Activated CD4-positive, alpha-beta T cell treated with anti-CD3 and anti-CD28 coated beads, Interleukin-2, Interleukin-6, amounts not matched to agents 100 ng/mL and 50 ng/mL, durations not matched to agents 16 hours and 8 hours (primary cell): ENCODE data around the gene LGI2.
"Not testable (repeated sequence)": the region's sequence is repeated elsewhere in the genome, so short reads cannot be mapped to it uniquely, and the experiment has no call there.

Experiments used
- DNase-seq: peaks from one replicate; pipeline ENCODE4 v3.0.0-alpha.2; 2020

Gene LGI2

DNA sequence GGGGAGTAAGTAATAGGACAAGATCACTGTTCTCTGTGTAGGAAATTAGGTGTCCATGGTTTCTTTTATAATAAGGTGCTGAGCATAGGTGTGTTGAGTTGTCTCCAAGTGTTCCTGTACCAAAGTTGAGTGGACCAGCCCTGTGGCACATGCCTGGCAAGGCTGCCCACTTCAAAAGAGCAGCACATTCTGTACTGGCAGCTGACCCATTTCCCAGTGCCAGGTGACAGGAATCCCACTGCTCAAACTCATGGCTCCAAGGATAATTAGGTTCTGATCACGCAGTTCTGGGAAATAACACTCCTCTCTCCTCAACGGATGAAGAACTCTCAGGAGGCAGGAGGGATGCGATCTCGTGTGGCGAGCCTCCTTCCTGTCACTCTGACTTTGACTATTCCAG, 12.8 kb upstream of the LGI2 start:
- DNase-seq = no peak

DNA sequence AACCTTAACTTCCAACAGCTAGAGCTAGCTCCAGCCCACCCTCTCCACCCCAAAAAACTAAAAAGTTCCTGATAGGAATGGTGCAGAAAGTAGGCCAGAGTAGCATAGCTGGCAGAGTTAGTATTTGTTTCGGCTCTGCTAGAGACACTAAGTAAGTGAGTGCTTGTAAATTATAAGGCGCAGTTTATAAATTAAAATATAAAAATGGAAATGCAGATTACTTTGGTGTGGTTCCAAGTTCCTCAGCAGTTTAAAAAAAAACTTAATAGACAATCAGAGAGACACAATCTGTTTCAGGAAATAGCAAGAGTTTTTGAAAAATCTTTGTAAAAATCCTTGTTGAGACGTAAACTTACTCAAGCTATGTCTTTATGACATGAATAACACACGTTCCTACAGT, 2.8 kb upstream of the LGI2 start:
- no peak for DNase-seq

DNA sequence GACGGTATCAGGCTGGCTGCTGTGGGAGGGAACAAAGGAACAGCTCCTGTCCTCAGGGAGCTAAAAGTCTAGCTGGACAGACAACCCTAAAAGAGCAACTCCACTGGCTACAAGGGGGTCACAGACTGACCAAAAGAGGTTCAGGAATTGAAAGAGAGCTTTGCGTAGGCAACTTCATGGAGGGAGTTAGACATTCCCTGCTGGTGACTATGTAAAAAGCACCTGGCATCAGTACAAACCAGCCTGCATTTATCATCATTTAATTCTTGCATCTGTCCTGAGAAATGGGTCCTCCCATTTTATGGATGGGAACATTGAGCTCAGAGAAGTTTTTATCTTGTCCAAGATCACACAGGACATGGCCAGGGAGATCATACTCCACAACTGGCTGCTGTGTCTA, 1.4 kb upstream of the LGI2 start:
- DNase-seq = no peak

DNA sequence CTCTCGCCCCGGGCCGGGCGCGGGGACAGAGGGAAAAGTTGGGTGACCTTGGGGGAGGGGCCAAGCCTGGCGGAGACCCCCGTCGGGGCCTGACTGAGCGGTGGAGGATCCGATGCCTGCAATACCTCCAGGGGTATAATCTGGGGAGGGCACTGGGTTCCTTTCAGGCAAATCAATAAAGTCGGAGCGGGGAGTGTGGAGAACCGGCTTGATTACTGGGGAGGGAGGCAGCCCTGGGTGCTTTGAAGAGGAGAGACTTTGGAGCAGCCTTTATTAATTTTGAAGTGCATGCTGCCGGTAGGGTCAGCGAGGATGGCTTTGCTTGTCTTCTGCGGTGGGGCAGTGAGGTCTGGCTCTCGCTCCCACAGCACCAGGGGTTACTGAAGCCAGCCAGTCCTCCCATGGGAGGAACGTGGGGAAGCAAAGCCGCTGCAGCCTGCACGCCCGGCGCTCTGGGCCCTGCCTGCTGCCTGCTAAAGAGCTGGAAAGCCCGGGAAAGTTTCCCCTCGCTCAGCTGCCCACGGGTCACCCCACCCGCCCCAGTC, 403 bp upstream of the LGI2 start:
- no peak for DNase-seq

DNA sequence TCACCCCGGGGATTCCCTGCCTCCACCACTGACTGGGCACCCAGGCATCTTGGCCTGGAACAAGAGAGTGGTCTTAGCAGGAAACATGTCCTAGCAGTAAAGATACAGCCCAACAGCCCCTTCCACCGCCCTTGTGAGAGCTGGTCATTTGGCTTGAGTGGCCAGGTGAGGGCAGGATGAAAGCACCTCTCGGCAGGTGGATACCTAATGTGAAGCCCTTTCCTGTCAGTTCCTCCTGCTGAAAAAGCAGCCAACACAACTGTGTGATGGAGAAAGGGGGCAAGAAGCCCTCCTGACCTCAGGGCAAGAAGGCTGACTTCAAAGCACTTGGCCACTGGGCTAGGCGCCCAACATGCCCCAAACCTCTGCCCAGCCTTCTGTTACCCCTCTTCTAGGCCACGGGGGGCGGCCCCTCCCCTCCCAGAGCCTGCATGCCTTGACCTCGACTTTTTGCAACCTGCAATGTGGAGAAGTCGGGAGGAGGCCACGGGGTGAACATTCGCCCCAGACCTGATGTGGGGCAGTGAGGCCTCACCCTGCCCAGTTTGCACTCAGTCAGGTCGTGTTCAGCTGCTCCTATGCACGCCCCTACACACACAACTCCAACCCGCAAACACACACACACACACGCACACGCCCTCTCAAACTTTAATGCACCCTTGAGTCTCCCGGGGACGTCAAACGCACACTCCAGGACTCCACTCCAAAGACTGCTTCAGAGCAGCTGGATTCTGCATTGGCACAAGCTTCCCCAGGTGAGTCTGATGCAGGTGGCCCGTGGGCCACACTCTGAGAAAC, 1.1 kb downstream of the LGI2 start:
- DNase-seq = no peak

DNA sequence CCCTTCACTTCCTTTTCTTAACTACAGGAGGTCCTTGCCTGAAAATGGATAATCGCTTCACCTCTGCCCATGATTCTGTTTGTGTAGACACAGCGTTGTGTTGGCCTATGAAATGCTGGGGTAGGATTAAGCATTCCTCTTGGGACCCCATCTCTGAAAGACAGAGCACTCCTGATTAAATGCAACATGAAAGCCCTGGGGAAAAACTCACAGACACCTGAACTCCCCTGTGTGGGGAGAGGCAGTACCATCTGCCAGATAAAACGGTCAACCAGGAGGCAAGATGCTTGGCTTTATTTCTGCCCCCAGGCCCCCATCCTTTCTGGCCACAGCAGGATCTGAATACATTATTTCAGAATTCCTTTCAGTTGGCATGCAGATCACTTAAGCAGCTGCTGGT, 1.9 kb downstream of the LGI2 start:
- no peak for DNase-seq

DNA sequence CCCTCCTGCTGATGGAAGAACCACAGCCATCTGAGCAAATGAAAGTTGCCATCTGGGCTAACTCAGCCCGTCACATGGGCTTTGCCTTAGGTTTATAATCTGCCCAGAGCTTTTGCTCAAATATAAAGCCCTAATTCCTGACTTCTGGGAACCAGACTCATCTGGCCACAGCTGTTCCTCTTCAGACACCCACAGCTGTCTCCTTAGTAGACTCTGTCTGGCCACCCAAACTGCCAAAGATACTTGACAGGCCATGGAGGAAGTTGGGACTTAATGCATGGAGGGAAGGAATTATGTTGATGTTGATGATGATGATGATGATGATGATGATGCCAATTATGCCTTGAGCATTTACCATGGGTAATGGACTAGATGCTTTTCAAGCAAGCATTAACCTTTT, 8.0 kb downstream of the LGI2 start:
- DNase-seq = no peak

DNA sequence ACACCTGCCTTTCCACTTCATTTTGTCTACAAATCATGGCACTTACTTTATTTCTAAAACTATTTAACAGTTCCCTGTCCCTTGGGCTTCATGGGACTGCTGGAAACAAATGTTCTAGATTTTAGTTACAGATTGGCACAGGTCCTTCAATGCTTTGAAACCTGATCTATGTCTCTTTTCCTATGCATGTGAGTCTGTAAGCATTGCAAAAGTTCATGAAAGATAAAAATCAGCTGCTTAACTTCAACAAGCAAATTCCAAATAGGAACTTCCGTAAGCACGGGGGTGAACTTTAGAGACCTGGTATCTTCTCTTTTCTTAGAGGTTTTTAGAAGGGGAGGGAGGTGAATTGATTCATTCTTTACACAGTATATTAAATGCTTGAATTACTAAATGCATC, 9.5 kb downstream of the LGI2 start:
- no peak for DNase-seq

DNA sequence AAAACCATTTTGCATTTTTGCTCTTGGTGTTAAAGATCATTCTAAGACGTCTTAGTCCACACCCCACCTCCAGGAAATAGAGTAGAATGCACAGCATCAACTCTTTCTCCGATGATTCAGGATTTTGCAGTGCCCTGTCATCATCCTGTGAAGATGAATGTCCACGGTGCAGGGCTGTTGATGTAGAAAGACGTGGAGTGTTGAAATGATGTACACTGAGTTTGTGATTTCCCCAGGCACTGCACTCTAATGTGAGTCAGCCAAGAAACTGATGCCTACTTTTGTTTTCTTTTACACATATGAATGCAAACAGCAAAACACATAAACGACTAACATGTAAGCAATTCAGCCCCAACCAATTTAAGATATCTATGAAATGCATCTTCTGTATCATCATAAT, 10.5 kb downstream of the LGI2 start:
- no peak for DNase-seq

DNA sequence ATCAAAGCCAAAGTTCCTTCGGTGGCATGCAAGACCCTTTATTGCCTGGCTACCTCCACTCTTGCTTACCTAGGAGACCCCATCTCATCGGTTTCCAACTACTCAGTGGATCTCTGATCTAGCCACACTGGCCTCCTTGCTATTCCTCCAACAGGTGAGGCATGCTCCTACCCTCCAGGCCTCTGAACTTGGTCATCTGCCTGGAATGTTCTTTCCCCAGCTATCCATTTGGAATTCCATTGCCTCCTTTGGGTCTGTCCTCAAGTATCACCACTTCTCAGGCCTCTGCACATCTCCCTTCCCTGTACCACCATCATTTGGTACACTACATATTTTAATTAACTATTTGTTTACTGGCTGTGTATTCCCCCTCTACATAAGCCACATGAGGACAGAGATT, 11.2 kb downstream of the LGI2 start:
- no peak for DNase-seq

DNA sequence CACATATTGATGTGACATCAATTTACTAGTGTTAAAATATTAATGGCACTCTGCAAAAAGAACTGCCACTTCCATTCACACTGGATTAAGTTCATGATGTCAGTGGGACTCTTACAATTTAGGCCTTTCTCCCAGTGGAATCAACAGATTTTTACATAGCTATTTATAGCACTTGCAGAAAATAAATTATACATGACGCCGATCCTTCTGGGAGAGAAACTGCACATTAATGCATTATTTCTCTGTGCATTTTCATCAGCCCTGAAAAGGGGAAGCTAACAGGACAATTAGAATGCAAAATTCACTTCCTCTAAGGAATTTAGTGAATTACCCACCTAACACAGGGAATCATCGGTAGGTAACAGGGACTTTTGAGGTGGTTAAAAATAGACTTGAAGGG, 15.7 kb downstream of the LGI2 start:
- no peak for DNase-seq

DNA sequence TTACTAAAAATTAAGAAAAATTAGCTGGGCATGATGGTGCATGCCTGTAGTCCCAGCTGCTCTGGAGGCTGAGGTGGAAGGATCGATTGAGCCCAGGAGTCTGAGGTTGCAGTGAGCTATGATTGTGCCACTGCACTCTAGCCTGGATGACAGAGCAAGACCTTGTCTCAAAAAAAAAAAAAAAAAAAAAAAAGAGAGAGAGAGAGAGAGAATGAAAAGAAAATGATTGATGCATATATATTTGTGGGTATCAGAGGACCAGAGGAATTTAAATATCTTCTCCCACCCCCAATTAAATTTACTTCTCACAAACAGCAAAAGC, 16.1 kb downstream of the LGI2 start:
- DNase-seq = not testable (repeated sequence)

DNA sequence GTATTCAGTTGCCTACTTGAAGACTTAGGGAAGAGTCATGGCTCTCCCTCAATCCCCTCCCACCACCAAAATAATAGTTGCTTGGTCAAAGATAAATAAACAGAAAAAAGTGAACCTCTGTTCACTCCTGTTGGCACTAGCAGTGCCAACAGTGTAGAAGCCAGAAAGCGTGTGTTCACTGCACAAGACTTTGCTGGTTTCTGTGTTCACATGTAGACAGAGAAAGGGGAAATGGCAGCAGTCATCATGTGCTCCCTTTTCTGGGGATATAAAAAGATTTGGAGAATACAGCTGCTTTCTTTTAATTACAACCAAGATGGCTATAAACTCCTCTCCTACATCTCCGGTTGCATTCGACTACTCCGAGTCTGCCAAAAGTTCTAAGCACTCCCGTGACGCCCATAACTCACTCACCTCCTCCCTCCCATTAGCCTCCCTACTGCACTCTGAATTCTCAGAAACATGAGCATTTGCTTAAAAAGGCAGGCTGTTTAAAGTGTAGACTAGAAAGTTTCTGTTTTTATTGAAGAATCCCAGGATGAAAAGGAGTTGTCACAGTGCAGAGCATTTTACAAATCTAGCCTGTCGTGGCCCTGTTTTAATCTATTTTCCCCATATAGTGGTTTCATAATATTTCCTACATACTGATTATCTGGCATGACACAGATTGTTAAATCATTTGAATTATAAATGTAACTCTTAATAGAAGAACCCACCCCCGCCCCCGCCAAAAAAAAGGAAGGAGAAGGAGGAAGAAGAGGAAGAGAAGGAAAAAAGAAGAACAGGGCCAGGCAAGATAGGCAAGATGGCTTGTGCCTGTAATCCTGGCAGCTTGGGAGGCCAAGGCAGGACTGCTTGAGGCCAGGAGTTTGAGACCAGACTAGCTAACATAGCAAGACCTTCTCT, 16.7 kb downstream of the LGI2 start:
- no peak for DNase-seq

DNA sequence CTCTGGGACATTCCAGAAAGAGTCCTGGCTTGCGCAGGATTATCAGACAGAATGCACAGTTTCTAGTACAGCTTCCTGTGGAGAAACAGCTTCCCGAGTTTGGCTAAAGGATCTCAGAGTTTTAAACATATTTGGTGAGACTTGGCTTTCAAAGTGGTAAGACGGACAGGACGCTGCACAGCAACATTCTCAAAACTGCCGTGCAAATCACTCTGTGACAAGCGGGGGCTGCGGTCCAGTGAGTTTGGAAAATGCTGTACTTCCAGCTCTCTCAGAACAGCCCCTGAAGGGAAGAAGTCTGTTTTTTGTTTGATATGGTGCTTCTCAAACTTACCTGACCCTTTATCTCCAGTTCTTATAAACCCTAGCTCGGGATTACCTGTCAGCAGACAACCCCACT, 18.1 kb downstream of the LGI2 start:
- DNase-seq = no peak

DNA sequence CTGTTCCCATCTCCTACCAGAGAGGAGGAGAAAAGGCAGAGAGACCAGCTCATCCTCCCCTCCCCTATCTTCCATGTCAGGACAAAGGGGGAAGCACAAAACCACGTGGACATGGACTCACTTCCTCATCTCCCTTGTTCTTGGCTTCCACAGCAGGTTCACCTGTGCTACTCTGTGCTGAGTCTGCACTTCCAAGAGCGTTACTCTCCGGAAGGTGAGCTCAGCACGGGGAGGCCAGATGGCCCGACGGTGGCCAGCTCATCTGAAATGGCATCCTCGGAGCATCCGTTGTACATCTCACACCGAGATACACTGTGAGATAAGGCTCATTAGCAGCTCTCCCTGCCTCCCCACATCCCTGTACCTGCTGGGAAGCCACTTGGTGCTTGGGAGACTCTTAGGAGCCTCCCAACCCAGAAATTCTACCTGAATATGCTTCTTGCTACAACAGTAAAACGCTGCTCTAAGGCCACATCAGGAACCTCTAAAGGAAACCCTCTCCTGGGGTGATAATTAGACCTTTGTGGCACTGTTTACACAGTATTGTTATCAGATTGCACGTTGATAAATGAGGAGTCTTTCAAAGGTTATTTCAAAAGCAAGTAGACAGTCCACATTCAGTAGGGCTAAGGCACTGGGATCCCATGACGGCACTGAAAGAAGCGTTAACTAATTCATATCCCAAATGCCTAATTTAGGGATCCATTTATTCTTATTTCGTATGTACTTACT, 19.4 kb downstream of the LGI2 start:
- DNase-seq = no peak

DNA sequence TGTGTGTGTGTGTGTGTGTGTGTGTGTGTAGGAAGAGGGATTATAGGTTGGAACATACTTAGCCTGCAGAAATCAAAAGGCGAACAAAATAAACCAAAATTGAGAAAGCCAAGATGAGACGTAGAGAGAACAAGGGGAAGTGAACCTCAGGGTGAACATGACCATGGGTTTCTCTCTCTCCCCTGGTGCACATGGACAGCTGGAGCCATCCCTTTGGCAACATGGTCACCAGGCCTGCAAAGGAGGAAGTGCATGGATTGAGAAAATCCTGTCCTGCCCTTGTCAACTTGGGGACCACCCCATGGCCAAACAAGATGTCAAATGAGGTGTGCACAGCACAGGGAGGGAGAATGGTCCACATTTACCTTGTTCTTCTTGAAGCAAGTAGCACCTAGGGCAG, 23.1 kb downstream of the LGI2 start:
- DNase-seq = no peak

DNA sequence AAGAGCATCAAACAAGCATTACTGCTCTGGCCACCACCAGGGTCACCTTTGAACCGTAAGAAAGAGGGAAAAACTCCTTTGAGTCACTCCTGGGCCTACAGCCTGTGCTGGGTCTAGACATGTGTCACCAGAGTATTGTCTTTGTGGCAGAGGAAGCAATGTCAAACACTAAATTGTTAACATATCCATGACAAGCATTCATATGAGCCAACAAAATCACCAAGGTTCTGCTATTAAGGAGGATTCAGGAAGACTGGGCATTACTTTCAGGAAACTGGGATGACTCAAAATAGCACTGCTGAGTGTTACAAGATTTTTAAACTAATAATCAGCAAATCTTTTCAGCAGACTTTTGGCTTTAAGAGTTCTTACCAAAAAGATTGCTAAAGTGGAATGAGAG, 28.1 kb downstream of the LGI2 start:
- no peak for DNase-seq

DNA sequence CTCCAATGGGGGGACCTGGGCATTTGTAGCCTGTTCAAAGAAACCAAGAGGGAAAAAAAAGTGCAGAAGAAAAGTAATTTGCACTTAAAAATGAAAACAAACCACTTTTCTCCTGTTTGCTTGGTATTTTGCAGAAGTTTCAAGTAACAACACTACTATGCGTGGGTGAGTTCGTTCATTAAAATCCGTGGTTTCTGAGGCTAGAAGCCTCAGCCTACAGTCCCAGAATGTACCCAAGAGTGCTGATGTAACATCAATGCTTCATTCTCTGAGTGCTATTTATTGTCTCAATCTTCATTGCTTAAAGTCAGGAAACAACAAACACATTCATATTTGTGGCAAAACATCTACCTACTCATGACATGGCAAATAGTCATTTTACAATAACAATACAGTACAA, 29.2 kb downstream of the LGI2 start:
- DNase-seq = no peak

DNA sequence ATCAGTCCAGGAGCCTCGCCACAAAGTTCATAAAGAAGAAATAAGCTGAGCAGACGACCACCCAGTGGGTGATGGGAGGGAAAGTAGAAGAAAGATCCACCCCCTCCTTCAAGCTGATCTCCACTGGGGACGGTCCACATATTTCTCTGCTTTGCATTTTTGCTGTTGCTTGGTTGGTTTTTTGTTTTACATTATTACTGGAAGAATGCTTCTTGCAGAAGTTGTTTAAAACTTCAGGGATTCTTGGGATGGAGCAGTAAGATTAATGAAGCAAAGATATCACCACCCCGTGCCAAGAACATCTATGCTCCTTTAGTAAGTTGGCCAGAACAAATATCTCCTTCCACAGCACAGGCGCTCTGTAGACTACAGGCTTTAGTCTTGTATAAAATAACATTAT, 30.1 kb downstream of the LGI2 start:
- no peak for DNase-seq

DNA sequence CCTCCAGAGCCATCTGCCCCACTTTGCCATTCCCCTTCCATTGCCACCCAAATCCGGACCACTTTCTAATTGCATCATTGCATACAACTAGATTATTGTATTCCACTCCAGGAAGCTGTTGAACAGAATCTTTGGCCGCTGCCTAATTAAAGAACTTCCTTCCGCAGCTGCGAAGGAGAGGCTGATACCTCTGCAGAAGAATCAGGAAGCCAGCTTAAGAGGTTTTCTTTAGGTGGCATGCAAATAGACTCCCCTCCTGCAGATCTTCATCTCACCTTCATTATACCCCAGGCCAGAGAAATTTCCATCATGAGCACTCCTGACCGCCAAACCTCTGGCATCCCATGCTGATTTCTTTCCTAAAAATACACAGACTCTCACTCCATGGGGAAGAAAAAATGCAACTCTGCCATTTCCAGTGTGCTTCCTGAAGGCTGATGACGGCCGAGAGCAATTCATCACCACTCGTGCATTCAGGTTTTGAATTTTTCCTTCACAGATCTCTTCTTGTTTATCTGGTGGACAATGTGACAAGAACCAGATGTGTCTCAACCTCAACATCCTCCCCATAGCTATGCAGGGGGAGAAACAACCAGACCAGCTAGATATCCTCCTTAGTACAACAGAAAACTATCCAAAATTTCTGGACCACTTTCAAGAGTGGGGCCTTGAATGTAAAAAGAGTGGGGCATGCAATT, 31.2 kb downstream of the LGI2 start:
- no peak for DNase-seq

DNA sequence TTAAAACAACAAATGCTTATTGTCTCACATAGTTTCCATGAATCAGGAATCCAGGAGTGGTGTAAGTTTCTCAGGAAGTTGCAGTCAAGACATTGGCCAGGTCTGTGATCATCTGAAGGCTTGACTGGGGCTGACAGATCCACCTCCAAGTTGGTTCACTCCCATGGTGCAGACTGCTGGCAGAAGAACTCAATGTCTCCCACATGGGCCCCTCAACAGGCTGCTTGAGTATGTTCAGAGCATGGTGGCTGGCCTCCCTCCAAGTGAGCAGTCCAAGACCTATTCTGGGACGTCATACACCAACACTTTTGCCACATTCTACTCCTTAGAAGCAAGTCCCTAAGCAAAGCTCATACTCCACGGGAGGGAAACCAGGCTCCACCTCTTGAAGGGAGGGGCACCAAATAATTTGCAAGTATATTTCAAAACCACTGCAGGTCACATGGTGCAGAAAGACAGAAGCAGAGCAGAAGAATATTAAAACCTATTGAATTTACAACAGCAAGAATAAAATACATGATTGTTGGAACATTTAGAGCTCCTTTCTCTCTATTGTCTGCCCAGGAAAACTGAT, 35.3 kb downstream of the LGI2 start:
- no peak for DNase-seq

DNA sequence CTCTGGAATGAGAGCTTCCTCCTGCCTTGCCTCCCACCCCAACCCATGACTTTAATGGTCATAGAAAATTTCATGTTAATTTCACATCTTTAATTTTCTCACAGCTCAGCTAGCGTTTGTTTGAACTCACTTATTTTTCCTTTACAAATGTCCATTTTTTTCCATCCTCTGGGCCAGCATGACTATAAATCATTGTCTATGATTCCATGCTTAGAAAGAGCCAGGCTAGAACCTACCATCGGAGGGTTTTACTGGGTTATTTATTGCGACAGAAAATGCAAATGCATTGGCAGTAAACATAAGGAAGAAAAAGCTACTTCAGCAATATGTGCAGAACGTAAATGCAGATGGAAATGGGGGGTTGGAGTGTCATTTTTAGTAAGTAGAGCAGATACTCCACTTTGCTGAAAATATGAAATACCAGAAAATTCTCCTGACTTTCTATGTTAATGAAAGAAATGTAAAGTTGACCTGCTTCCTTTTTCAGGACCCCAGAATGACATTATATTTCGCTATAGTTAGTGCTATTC, 37.1 kb downstream of the LGI2 start:
- no peak for DNase-seq
